ENCODE data around the gene EML2.
A peak's percentile ranks its signal among the peaks of the same experiment; 100 is the strongest.
"Not testable (repeated sequence)": the region's sequence is repeated elsewhere in the genome, so short reads cannot be mapped to it uniquely, and the experiment has no call there.

Gene EML2

GRCh38 chr19:45615795-45616703 is 23.1 kb downstream of the EML2 start:
- peak; percentile 82 for DNase-seq (ENCODE audit: low spot score)

- DNase-seq (ENCODE audit: low spot score), result not testable (repeated sequence)
Measured at GRCh38 chr19:45615056-45615455, 24.1 kb downstream of the EML2 start.

- peak; percentile 96 for DNase-seq (ENCODE audit: low spot score)
Measured at GRCh38 chr19:45613926-45614725, 25.1 kb downstream of the EML2 start.

DNA sequence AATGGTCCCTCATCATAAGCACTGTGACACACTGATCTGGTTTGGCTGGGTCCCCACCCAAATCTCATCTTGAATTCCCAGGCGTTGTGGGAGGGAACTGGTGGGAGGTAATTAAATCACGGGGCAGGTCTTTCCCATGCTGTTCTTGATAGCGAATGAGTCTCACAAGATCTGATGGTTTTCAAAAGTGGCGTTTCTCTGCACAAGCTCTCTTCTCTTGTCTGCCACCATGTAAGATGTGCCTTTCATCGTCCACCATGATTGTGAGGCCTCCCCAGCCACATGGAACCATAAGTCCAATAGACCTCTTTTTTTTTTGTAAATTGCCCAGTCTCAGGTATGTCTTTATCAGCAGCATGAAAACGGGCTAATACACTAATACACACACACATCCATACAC is 30.2 kb downstream of the EML2 start:
- DNase-seq (ENCODE audit: low spot score), result no peak

- DNase-seq (ENCODE audit: low spot score), result peak; percentile 81
Measured at GRCh38 chr19:45607071-45608029, 31.8 kb downstream of the EML2 start.

DNA sequence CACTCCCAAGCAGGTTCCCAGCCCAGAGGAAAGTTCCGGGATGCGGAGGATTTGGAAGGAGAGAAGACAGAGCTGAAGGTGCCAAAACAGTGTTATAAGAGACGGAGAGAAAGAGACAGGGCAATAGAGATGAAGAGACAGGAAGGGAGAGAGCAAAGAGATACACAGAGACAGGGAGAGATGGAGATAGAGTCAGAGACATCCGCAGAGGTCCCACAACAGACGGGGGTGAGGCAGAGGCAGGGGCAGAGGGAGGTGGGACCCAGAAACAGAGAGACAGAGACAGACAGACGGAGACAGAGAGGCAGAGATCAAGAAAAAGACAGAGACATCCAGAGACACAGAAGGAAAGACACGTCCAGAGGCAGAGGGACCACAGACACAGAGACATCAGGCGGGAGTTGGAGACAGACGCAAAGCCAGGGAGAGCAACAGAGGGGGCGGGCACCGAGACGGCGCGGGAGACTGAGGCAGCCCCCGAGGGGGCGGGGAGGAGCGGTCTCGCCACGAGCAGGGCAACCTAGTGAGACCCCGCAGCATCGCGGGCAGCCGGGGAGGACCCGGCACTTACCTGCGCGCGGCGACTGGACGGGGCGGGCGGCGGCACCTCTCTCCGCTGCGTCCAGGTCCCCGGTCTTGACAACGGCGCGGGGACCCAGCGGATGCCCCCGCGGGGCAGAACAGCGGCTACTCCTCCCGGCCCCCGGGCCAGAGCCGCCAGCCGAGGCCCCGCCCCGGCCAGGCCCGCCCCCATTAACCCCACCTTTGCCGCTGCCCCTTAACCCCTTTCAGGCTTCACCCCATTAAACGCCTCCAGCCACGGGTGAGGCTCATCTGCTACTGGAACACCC is 37.4 kb downstream of the EML2 start, which contains the start of gene GPR4:
Gene GPR4, minus strand, starts transcription at position 689 of the 851 bp plus-strand sequence. CDS start 10,346 bp downstream, outside the sequence.
- peak; percentile 28 for DNase-seq (ENCODE audit: low spot score)

- DNase-seq (ENCODE audit: low spot score), result no peak
Measured at GRCh38 chr19:45601115-45601514, 38.1 kb downstream of the EML2 start.

DNA sequence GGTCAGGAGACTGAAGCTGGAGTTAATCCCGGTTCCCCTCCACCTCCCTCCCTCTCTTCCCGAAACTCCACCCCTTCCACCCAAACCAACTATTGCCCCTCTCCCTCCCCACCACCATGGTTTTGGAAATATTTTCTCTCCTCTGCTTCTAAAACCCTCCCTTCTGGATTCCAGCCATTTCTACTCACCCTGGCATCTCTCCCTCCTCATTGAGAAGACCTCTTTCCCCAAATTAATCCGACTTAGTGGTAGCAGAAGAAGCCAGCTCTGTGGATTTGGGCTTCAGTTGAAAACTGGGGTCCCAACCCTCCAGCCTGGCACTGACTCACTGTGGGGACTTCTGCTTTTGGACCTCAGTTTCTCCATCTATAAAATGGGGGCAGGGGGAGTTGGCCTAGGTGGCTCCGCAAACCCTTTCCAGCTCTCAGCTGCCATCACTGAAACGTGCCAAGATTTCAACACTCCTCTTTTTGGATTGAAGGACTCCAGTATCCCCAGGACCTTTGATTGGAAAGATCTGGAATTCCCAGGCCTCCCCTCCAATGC is 38.8 kb downstream of the EML2 start:
- no peak for DNase-seq (ENCODE audit: low spot score)

DNA sequence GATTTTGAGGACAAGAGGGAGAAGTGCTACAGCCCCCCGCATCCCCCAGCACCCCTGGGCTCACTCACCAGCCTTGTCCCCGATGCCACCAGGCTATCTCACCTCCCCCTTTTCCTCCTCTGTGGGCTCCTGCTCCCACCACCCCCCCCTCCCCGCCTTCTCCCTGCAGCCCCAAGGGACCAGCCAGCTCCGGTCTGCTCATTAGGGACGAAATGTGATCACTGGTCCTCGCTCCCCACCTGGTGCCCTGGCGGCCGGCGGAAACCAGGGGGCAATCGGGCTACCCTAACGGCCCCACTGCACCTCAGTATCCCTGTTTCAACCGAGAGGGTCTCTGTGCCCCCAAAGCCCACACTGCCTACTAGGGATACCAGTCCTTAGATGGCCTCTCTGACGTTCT is 39.9 kb downstream of the EML2 start:
- DNase-seq (ENCODE audit: low spot score), result no peak

- DNase-seq (ENCODE audit: low spot score), result peak; percentile 21
Measured at GRCh38 chr19:45598267-45599001, 40.8 kb downstream of the EML2 start.

- no peak for DNase-seq (ENCODE audit: low spot score)
Measured at GRCh38 chr19:45597425-45598111, 41.6 kb downstream of the EML2 start.

- no peak for DNase-seq (ENCODE audit: low spot score)
Measured at GRCh38 chr19:45595814-45596213, 43.4 kb downstream of the EML2 start.

DNA sequence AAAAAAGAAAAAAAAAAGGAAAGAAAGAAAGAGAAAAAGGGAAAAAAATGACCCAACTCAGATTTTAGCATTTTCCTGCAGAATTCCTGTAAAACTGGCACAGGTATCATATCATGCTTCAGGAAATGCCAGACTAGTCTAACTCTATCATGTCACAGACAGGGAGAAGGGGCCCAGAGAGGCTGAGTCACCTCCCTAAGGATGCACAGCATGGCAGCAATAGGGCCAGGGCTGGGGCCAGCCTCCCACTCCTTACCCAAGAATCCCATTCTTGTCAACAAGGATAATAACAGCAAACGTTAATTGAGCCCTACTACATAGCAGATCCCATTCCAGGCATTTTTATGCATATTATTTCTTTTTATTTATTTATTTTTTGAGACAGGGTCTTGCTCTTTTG is 45.7 kb downstream of the EML2 start:
- DNase-seq (ENCODE audit: low spot score), result no peak

- DNase-seq (ENCODE audit: low spot score), result no peak
Measured at GRCh38 chr19:45592366-45592765, 46.8 kb downstream of the EML2 start.

GRCh38 chr19:45591638-45592005 is 47.6 kb downstream of the EML2 start:
- no peak for DNase-seq (ENCODE audit: low spot score)

GRCh38 chr19:45591004-45591637 is 48.1 kb downstream of the EML2 start:
- peak; percentile 26 for DNase-seq (ENCODE audit: low spot score)

DNA sequence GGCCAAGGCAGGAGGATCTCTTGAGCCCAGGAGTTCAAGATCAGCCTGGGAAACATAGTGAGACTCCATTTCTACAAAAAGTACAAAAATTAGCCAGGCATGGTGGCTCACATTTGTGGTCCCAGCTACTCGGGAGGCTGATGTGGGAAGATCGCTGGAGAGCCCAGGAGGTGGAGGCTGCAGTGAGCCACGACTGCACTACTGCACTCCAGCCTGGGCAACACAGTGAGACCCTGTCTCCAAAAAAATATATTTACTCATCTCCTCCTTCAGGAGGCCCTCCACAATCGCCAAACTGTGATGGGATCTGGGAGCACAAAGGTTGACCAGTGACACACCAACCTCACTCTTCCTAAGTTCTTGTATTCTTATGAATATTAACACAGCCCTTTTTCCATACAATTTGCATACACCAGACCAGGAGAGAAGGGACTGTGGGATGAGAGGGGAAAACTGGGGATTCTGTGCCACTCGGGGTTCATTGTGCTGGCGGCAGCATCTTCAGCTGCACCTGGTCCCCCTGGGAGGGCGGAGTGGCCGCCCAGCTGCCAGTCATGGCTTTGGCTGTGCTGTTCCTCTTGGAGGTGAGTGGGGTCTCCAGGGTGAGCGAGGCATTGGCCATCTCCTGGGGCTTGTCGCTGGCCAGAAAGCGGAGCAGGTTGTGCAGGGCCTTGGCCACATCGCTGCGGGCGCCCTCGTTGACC is 48.7 kb downstream of the EML2 start:
- no peak for DNase-seq (ENCODE audit: low spot score)

- no peak for DNase-seq (ENCODE audit: low spot score)
Measured at GRCh38 chr19:45589768-45590167, 49.4 kb downstream of the EML2 start.

Measured in AG08395 (cell line).